Measurements from ENCODE around the gene GPC6. TPM values are rescaled to one million over a fixed set of nuclear protein-coding genes. Genes with fewer than 3 reads are reported as not detected.

GPC6 gene
- total and polyA plus RNA-seq, 2 donors (not counting 3 experiments of a cell fraction or from before 2014, with no cell fraction given), result 0.01 TPM; not detected in 1

GRCh38 chr13:94323764-94324758 is 1097.5 kb downstream of the GPC6 start:
- BruUV-seq (replicated peaks), result no TSS peak
- no peak overlapping the region for H3K4me2 ChIP-seq (ENCODE audit: insufficient read depth, low read length)
- dilution Hi-C loops (cut with MboI; ENCODE audit: extremely low pct_ligation_motif_present, low sequenced_read_pairs) (no loop called here), intact Hi-C loops (cut with micrococcal nuclease) (no loop called here)
- no peak overlapping the region for H3K27ac ChIP-seq (ENCODE audit: insufficient read depth, low read depth, low read length)
- no peak for DNase-seq (ENCODE audit: low read depth, low spot score)
- ChIA-PET POLR2A (no interaction called here), CTCF (interaction anchor here (1.3 kb wide), 2 partner anchors 9 to 13 kb away, joined by 3 to 6 read pairs; no protein-coding TSS in a partner anchor)
- H3K36me3 ChIP-seq (ENCODE audit: control insufficient read depth in 2 of 2, extremely low read depth in 1 of 2, insufficient read depth in 2 of 2, low read length in 2 of 2), result no peaks in the 10 kb centered on the region
- no peak overlapping the region for H2AFZ ChIP-seq (ENCODE audit: low read depth, low read length)
- H3K4me1 ChIP-seq (ENCODE audit: control insufficient read depth, extremely low read depth, insufficient read depth, low read length), result peaks cover 2% of the 10 kb centered on the region
- H4K20me1 ChIP-seq (replicated peaks; ENCODE audit: control insufficient read depth, extremely low read depth, insufficient read depth, low read length), result no peaks in the 10 kb centered on the region
- TF ChIP-seq MYC (IDR thresholded peaks at IDR 0.05; ENCODE audit: low read depth, low read length) (no peak), CTCF (IDR thresholded peaks at IDR 0.05; ENCODE audit: extremely low read depth in 1 of 2, insufficient read depth in 1 of 2, low read depth in 1 of 2, low read length in 2 of 2) (no peak), POLR2AphosphoS5 (IDR thresholded peaks at IDR 0.05; ENCODE audit: insufficient read depth, low read depth, low read length) (no peak), FOS (IDR thresholded peaks at IDR 0.05; ENCODE audit: borderline replicate concordance, insufficient read depth, low read length) (no peak), JUN (IDR thresholded peaks at IDR 0.05; ENCODE audit: borderline replicate concordance, insufficient read depth, insufficient read length, low read depth) (no peak), EZH2 (IDR thresholded peaks at IDR 0.05; ENCODE audit: borderline replicate concordance, low read depth, low read length, severe bottlenecking) (no peak), POLR2A (IDR thresholded peaks at IDR 0.05; ENCODE audit: low read depth, low read length) (no peak), MAX (IDR thresholded peaks at IDR 0.05; ENCODE audit: insufficient read depth, insufficient read length) (no peak), GATA2 (IDR thresholded peaks at IDR 0.05; ENCODE audit: insufficient read depth, insufficient read length, low read depth, low read length) (no peak)
- no peaks in the 10 kb centered on the region for H3K79me2 ChIP-seq (ENCODE audit: control insufficient read depth, insufficient read depth, low read length)
- H3K9me3 ChIP-seq (replicated peaks; ENCODE audit: control insufficient read depth, insufficient read depth, low read length), result no peaks in the 10 kb centered on the region
- no peak overlapping the region for H3K4me3 ChIP-seq (replicated peaks in 1 of 3; ENCODE audit: insufficient read depth in 1 of 3, low read depth in 1 of 3, low read length in 3 of 3)
- H3K27me3 ChIP-seq (ENCODE audit: control insufficient read depth in 2 of 2, insufficient read depth in 2 of 2, low read length in 2 of 2), result no peaks in the 10 kb centered on the region
- H3K9ac ChIP-seq (replicated peaks; ENCODE audit: extremely low read depth, insufficient read depth, low read length), result no peak overlapping the region
- no peaks in the 10 kb centered on the region for H3K9me1 ChIP-seq (replicated peaks; ENCODE audit: control insufficient read depth, extremely low read depth, insufficient read depth, low read length)
- FAIRE-seq, result peak; percentile 48

Measured in endothelial cell of umbilical vein (primary cell).